Measurements from ENCODE around the gene WSB1. TPM values are rescaled to one million over a fixed set of nuclear protein-coding genes. Genes with fewer than 3 reads are reported as not detected.

WSB1 gene
- total and polyA plus RNA-seq, 10 of the 15 experiments (the other 5 are each of a cell fraction or from before 2014, with no cell fraction given), result 26.6 to 458 (median 101) TPM

DNA sequence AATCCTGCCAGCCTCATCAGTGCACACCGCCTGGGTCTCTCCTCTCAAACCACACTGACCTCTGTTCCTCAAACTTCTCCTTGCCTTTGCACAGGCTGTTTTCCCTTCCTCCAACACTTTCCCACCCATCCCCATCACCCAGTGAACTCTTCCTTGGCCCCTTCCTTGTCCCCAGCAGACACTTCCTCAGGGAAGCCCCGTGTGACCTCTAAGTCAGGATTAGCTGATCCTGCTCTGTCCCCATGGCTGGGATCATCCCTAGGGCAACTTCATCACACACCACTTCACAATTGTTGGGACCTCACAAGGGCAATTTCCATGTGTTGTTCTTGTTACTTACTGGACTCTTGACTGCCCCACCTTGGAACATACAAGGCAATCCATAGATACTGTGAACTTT, 67.8 kb downstream of the WSB1 start:
- ATAC-seq (no peak), FAIRE-seq (no peak), DNase-seq (ENCODE audit: low read depth, low spot score) (no peak)
- Histone ChIP-seq H3K9ac (ENCODE audit: control insufficient read depth, insufficient read depth, low read length) (no peak overlapping the region), H3K4me3 (no peak overlapping the region), H3K4me2 (ENCODE audit: control insufficient read depth, insufficient read depth) (no peak overlapping the region), H3K27me3 (replicated peaks in 1 of 2; ENCODE audit: control insufficient read depth in 2 of 2, insufficient read depth in 2 of 2, low read length in 1 of 2) (no peaks in the 10 kb centered on the region), H3K79me2 (ENCODE audit: control insufficient read depth, insufficient read depth, low read length) (no peaks in the 10 kb centered on the region), H4K20me1 (ENCODE audit: control insufficient read depth, insufficient read depth) (no peaks in the 10 kb centered on the region), H3K4me1 (ENCODE audit: control insufficient read depth, insufficient read depth, low read length) (no peaks in the 10 kb centered on the region), H3K27ac (ENCODE audit: control insufficient read depth, insufficient read depth) (no peak overlapping the region), H3K36me3 (ENCODE audit: control insufficient read depth in 2 of 2, insufficient read depth in 2 of 2, low read length in 1 of 2) (no peaks in the 10 kb centered on the region), H3K9me3 (replicated peaks; ENCODE audit: control insufficient read depth, insufficient read depth, low read length) (no peaks in the 10 kb centered on the region), H2AFZ (ENCODE audit: control insufficient read depth, low read depth, low read length) (no peak overlapping the region)
- SMC1A ChIA-PET (ENCODE audit: uncharacterized antibody, unreplicated experiment), result interaction anchor here (1.4 kb wide), 2 partner anchors 124 to 518 kb away, joined by 3 to 4 read pairs; no protein-coding TSS in a partner anchor
- BruUV-seq (replicated peaks), result no TSS peak
- CTCF ChIA-PET, result interaction anchor here (1.8 to 6.6 kb wide), 2 partner anchors 8 to 240 kb away, joined by 4 to 39 read pairs; no protein-coding TSS in a partner anchor
- POLR2A ChIA-PET, result no interaction called here
- intact Hi-C loops (cut with micrococcal nuclease; ENCODE audit: unreplicated experiment) (no loop called here), in situ Hi-C loops (cut with MboI) (loop anchor here (5.0 kb wide), 1 partner anchor 36 kb away; no protein-coding TSS in a partner anchor)
- no peak for TF ChIP-seq BMI1 (IDR thresholded peaks at IDR 0.05; ENCODE audit: borderline replicate concordance)
- 0% methylated on average over 2 of the region's 2 CpGs for WGBS (ENCODE audit: insufficient coverage, insufficient replicate concordance, low lambda C conversion rate, missing lambda C conversion rate)
- RAD21 ChIA-PET (ENCODE audit: unreplicated experiment), result no interaction called here

DNA sequence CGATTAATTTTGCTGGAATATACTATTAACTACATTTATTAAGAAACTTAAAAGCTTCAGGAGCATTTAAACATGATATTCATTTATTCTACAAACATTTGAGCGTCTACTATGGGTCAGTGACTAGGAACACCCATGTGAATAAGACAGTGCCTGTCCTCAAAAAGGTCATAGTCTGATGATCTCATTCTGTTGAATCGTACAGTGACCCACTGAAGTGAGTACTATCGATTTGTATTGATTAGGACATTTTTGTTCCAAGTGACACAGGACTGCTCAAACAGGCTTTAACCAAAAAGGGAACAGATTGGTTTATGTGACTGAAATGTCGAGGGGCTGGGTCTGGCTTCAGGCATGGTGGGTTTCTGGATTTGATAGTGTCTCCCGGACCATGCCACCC, 68.6 kb downstream of the WSB1 start:
- Histone ChIP-seq H3K9ac (ENCODE audit: control insufficient read depth, insufficient read depth, low read length) (no peak overlapping the region), H3K4me2 (ENCODE audit: control insufficient read depth, insufficient read depth) (no peak overlapping the region), H3K9me3 (replicated peaks; ENCODE audit: control insufficient read depth, insufficient read depth, low read length) (no peaks in the 10 kb centered on the region), H2AFZ (ENCODE audit: control insufficient read depth, low read depth, low read length) (no peak overlapping the region), H3K36me3 (ENCODE audit: control insufficient read depth in 2 of 2, insufficient read depth in 2 of 2, low read length in 1 of 2) (no peaks in the 10 kb centered on the region), H3K27me3 (replicated peaks in 1 of 2; ENCODE audit: control insufficient read depth in 2 of 2, insufficient read depth in 2 of 2, low read length in 1 of 2) (no peaks in the 10 kb centered on the region), H3K4me1 (ENCODE audit: control insufficient read depth, insufficient read depth, low read length) (no peaks in the 10 kb centered on the region), H3K27ac (ENCODE audit: control insufficient read depth, insufficient read depth) (no peak overlapping the region), H3K79me2 (ENCODE audit: control insufficient read depth, insufficient read depth, low read length) (no peaks in the 10 kb centered on the region), H4K20me1 (ENCODE audit: control insufficient read depth, insufficient read depth) (no peaks in the 10 kb centered on the region), H3K4me3 (no peak overlapping the region)
- ATAC-seq, result no peak
- in situ Hi-C loops (cut with MboI) (loop anchor here (5.0 kb wide), 1 partner anchor 35 kb away; no protein-coding TSS in a partner anchor), intact Hi-C loops (cut with micrococcal nuclease; ENCODE audit: unreplicated experiment) (no loop called here)
- ChIA-PET SMC1A (ENCODE audit: uncharacterized antibody, unreplicated experiment) (interaction anchor here (1.4 kb wide), 2 partner anchors 124 to 517 kb away, joined by 3 to 4 read pairs; no protein-coding TSS in a partner anchor), RAD21 (ENCODE audit: unreplicated experiment) (no interaction called here), POLR2A (interaction anchor here (0.5 kb wide), 1 partner anchor 44 kb away, joined by 13 read pairs; no protein-coding TSS in a partner anchor), CTCF (interaction anchor here (1.8 to 6.6 kb wide), 2 partner anchors 9 to 239 kb away, joined by 4 to 39 read pairs; no protein-coding TSS in a partner anchor)
- no TSS peak for BruUV-seq (replicated peaks)
- no peak for FAIRE-seq
- WGBS (ENCODE audit: insufficient coverage, insufficient replicate concordance, low lambda C conversion rate, missing lambda C conversion rate), result 38% methylated on average over 6 of the region's 6 CpGs
- TF ChIP-seq KDM1A (IDR thresholded peaks at IDR 0.05; ENCODE audit: borderline replicate concordance) (no peak), KAT2A (conservative IDR thresholded peaks at IDR 0.05; ENCODE audit: control insufficient read depth, low read depth, low read length) (no peak)
- no peak for DNase-seq (ENCODE audit: low read depth, low spot score)

All from GM12878 (cell line).